ENCODE data around the gene OR2T8.

Gene OR2T8

DNA sequence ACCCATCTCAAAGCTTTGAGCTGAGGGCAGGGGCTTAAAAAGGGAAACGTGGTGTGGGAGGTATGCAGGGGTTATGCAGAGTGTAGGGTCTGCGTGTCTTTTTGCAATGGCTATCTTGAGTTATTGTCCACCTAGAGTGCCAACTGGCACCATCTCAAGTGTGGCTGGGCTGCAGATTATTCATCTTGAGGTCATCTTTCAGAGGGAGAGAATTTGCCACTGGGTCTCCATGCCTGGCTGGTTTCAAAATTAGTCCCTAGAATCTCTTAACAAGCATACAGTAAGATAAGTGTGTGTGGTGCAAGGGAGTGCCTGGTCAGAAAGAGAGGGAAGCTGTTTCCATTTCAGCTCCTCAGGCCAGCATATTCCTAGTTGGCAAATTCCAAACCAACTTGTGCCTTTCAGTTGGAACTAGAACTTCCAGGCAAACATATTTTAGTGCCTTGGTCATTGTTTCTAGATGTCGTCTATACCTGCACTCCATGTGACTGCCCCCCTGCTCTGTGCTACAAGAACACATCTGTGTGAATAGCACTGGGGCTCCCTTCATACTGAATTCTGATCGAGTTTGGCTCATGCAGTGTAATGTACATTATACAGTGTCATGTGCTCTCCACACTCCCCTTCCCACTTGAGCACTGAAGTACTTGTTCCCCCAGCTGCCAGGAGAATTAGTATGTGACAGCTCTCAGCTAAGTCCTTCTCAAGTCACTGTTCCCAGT, 5.0 kb upstream of the OR2T8 start:
- no peak for DNase-seq (ENCODE audit: low read depth)
- TF ChIP-seq POLR2A (IDR thresholded peaks at IDR 0.05; ENCODE audit: extremely low read depth, insufficient read length) (no peak), MYC (IDR thresholded peaks at IDR 0.05; ENCODE audit: low read depth, low read length) (no peak)
- TF ChIP-seq, protein P1, sequence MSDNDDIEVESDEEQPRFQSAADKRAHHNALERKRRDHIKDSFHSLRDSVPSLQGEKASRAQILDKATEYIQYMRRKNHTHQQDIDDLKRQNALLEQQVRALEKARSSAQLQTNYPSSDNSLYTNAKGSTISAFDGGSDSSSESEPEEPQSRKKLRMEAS (IDR thresholded peaks at IDR 0.05; ENCODE audit: low read depth, low read length), result no peak
- TF ChIP-seq, protein P2, sequence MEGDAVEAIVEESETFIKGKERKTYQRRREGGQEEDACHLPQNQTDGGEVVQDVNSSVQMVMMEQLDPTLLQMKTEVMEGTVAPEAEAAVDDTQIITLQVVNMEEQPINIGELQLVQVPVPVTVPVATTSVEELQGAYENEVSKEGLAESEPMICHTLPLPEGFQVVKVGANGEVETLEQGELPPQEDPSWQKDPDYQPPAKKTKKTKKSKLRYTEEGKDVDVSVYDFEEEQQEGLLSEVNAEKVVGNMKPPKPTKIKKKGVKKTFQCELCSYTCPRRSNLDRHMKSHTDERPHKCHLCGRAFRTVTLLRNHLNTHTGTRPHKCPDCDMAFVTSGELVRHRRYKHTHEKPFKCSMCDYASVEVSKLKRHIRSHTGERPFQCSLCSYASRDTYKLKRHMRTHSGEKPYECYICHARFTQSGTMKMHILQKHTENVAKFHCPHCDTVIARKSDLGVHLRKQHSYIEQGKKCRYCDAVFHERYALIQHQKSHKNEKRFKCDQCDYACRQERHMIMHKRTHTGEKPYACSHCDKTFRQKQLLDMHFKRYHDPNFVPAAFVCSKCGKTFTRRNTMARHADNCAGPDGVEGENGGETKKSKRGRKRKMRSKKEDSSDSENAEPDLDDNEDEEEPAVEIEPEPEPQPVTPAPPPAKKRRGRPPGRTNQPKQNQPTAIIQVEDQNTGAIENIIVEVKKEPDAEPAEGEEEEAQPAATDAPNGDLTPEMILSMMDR (IDR thresholded peaks at IDR 0.05; ENCODE audit: low read depth, low read length), result no peak
- H3K4me3 ChIP-seq (ENCODE audit: low read depth, low read length), result no peak overlapping the region

DNA sequence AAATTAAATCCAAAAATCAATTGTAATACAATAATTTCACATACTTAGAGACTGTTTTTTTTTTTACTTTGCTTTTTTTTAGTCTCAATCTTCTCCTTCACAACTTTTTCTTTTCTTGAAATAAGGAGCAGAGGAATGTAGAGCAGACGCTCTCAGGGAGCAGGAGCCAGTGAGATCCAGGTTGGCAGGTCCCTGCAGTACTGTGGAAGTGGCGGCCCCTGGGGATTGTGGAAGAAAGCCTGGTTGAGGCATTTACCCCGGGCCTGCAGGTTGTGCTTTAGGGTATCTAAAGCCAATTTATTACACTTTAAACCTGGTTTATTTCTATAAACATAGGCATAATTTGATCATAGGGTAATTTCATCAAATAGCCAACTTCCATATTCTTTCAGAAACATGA, 3.9 kb downstream of the OR2T8 start:
- no peak for DNase-seq (ENCODE audit: low read depth)

DNA sequence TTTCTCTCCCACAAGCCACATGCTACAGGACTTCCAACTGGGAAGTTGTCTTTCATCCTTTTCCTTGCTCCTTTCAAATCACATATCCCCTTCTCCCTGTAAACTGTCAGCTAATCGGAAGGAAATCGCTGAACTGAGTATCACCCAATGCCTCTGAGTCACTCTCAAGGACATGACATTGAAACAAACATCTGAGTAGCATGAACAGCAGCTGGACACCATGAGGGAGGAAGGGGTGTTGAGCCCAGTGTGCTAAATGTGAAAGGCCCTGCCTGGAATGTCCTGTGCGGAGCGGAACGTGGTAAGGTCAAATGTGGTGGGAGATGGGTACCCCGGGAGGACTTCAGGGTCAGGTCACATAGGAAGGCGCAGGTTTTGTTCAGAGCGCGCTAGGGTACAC, 4.8 kb downstream of the OR2T8 start, which contains the start of gene OR2AJ1:
TSS of gene OR2AJ1 (plus strand) at position 22 of the 400 bp plus-strand sequence. CDS start 8,880 bp downstream, outside the sequence.
- no peak for DNase-seq (ENCODE audit: low read depth)
- TF ChIP-seq POLR2A (IDR thresholded peaks at IDR 0.05; ENCODE audit: extremely low read depth, insufficient read length), result no peak
- TF ChIP-seq, protein P1 (IDR thresholded peaks at IDR 0.05; ENCODE audit: low read depth, low read length), result no peak
- TF ChIP-seq, protein P2 (IDR thresholded peaks at IDR 0.05; ENCODE audit: low read depth, low read length), result no peak
- no peak for TF ChIP-seq MYC (IDR thresholded peaks at IDR 0.05; ENCODE audit: low read depth, low read length)
- no peak within 1 kb of the TSS for H3K4me3 ChIP-seq (ENCODE audit: low read depth, low read length)

More for the DNA sequence above, 3.9 kb downstream of the OR2T8 start:
- H3K4me3 ChIP-seq (ENCODE audit: low read depth, low read length), result no peak overlapping the region
- TF ChIP-seq MYC (IDR thresholded peaks at IDR 0.05; ENCODE audit: low read depth, low read length) (no peak), POLR2A (IDR thresholded peaks at IDR 0.05; ENCODE audit: extremely low read depth, insufficient read length) (no peak)
- TF ChIP-seq, protein P2 (IDR thresholded peaks at IDR 0.05; ENCODE audit: low read depth, low read length), result no peak
- TF ChIP-seq, protein P1 (IDR thresholded peaks at IDR 0.05; ENCODE audit: low read depth, low read length), result no peak

DNA sequence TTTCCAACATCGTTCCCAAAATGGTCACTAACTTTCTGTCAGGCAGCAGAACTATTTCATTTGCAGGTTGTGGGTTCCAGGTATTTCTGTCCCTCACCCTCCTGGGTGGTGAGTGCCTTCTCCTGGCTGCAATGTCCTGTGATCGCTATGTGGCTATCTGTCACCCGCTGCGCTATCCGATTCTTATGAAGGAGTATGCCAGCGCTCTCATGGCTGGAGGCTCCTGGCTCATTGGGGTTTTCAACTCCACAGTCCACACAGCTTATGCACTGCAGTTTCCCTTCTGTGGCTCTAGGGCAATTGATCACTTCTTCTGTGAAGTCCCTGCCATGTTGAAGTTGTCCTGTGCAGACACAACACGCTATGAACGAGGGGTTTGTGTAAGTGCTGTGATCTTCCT, 13.9 kb downstream of the OR2T8 start:
- no peak overlapping the region for H3K4me3 ChIP-seq (ENCODE audit: low read depth, low read length)
- TF ChIP-seq, protein P1 (IDR thresholded peaks at IDR 0.05; ENCODE audit: low read depth, low read length), result no peak
- TF ChIP-seq MYC (IDR thresholded peaks at IDR 0.05; ENCODE audit: low read depth, low read length) (no peak), POLR2A (IDR thresholded peaks at IDR 0.05; ENCODE audit: extremely low read depth, insufficient read length) (no peak)
- TF ChIP-seq, protein P2 (IDR thresholded peaks at IDR 0.05; ENCODE audit: low read depth, low read length), result no peak
- DNase-seq (ENCODE audit: low read depth), result no peak

DNA sequence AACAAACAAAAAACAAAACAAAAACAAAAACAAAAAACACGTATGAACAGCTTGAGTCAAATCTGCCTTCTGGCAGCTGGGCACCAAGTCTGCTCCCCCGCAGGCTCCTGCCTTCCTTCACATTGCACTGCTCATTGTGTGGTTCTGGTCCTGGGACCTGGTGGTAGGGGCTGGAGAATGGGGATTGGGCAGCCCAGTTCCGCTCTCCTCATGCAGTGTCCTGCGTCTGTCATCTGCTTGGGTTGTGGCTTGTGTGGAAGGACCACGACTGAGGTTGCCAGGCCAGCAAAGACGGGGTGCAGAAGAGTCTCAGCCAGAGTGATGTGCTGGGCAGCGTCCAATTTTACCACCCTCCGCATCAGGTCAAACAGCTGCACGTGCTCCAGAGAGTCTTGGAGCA, 15.7 kb downstream of the OR2T8 start:
- H3K4me3 ChIP-seq (ENCODE audit: low read depth, low read length), result no peak overlapping the region
- no peak for DNase-seq (ENCODE audit: low read depth)
- TF ChIP-seq MYC (IDR thresholded peaks at IDR 0.05; ENCODE audit: low read depth, low read length), result no peak
- TF ChIP-seq, protein P2 (IDR thresholded peaks at IDR 0.05; ENCODE audit: low read depth, low read length), result no peak
- no peak for TF ChIP-seq POLR2A (IDR thresholded peaks at IDR 0.05; ENCODE audit: extremely low read depth, insufficient read length)
- TF ChIP-seq, protein P1 (IDR thresholded peaks at IDR 0.05; ENCODE audit: low read depth, low read length), result no peak

Data from NB4 (cell line).